Kidney tubule cell (primary cell): ENCODE data around the gene SPRY4.
"Not testable (repeated sequence)": the region's sequence is repeated elsewhere in the genome, so short reads cannot be mapped to it uniquely, and the experiment has no call there.

Experiments used
- DNase-seq: peaks from one replicate; pipeline ENCODE4 v3.0.0-alpha.2; 2018; ENCODE audit warnings: low spot score

Gene SPRY4

DNA sequence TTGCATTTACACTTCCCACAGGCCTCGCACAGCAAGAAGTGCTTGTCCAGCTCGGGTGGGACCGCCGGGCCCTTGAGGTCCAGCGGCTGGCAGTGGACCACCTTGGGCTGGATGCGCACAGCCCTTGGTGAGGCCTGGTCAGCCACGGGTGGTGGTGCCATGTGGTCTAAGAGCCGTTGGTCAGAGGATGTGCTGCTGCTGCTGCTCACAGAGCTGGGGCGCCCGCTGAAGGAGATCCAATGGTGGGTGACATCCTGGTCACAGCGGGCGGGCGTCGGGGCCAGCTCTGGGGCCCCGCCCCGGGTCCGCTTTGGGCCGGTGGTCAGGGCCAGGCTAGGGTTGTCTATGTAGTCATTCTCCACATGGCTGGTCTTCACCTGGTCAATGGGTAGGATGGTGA, 10.2 kb downstream of the SPRY4 start:
- DNase-seq: no peak

GRCh38 chr5:142314109-142314508, 10.7 kb downstream of the SPRY4 start:
- no peak for DNase-seq

DNA sequence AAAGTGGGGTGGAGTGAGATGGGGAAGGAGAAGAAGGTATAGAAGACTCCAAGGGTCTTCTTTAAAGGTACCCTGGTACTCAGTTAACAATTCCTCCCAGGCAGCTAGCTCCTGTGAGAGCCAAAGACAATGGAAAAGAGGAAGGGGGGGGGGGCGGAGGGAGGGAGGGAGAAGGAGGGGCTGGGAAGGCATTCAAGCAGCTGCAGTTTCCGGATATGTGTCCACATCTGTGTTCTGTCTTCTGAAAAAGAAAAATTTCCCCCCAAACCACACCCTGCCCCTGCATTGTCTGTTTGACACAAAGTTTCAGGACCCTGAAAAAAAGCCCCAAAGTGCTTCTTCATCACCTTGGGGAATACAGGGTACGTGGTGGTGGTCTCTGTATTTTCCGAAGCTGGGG, 11.1 kb downstream of the SPRY4 start:
- DNase-seq: no peak

- DNase-seq: no peak
These were observed 11.5 kb downstream of the SPRY4 start for GRCh38 chr5:142313275-142313674.

DNA sequence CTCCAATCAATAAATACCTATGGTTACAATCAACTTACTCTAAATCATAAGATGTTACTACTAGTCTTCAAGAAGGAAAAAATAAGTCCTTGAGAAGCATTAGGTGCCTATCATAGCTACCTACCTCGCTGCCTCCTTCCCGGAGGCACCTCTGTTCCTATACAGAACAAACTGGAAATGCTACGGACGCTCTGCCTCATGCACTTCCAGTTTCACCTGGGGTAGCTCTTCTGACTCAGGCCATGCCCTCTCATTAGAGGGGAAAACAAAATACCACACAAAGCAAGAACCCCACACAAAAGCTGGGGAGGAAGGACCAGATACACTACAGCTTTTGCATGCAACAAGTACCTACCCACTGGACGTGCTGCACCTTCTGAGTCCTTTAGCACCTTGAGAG, 12.4 kb downstream of the SPRY4 start:
- DNase-seq: no peak

DNA sequence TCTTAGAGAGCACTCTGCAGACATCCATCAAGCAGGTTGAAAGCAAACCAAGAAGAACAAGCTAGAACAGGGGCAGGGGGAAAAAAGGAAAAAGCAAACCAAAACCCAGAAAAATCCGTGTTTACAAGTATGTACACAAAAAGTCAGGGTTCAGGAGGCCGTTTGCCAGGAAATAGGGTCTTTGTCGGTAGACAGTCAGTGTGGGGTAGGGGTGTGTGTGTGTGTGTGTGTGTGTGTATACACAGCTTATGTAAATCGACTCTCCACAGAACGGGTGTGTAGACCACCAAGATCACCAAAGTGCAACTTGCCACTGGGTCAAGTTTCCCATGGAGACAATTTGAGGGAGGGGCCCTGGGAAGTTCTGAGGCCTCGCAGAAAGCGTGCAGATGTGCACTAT, 13.1 kb downstream of the SPRY4 start:
- DNase-seq: no peak

DNA sequence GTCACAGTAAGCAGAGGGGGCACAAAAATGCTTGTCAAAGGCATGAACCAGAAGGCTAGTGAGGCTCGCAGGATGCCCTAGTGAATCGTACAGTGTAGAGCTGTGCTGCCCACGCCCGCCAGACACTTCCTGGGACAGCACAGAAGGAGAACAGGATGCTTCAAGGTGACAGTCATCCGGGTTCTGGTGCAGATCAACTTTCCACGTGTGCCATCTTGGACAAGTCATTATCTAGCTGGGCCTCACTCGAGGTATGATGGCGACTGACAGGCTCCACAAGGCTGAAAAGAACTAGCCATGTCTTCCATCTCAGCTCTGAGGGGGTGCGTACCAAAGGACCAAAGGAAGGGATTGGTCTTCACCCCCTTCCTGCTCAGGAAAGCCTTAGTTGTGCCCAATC, 14.0 kb downstream of the SPRY4 start:
- DNase-seq: no peak

DNA sequence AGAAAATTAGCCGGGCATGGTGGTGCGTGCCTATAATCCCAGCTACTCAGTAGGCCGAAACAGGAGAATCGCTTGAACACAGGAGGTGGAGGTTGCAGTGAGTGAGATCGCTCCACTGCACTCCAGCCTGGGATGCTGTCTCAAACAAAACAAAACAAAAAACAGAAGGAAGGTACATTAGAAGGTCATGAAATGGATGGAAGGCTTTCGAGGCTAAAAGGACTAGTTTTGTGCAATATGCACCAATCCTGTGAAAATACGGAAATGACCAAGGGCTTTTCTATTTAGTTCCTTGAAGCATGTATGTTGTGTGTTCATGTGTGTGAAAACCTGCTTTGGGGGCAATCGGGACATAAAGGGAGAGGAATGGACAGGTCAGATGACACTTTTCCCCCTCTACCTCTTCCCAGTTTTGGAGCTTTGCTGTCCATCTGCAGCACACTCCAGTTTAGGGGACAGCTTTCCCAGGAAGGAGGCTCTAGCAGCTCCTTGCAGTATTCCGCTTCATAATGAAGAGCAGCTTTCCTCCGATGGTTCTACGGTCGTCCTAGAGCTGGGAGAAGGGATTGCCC, 15.0 kb downstream of the SPRY4 start:
- no peak for DNase-seq

DNA sequence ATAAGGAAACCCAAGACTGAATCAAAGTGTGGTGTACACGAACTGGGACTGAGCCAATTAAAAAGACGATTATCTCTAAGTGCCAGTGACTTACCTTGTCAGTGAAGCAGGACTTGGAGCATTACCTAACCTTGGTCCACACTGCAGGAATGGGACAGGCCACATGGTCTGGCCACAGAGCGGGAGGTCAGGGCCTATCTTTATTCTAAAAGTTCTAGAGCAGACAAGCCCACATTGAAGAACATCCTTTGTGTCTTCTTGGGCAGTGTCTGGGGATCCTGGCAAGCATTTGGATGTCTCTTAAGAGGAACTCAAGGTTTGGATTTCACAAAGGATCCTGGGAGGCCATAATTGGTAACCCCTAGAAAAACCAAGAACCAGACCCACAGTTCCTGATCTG, 16.5 kb downstream of the SPRY4 start:
- no peak for DNase-seq

DNA sequence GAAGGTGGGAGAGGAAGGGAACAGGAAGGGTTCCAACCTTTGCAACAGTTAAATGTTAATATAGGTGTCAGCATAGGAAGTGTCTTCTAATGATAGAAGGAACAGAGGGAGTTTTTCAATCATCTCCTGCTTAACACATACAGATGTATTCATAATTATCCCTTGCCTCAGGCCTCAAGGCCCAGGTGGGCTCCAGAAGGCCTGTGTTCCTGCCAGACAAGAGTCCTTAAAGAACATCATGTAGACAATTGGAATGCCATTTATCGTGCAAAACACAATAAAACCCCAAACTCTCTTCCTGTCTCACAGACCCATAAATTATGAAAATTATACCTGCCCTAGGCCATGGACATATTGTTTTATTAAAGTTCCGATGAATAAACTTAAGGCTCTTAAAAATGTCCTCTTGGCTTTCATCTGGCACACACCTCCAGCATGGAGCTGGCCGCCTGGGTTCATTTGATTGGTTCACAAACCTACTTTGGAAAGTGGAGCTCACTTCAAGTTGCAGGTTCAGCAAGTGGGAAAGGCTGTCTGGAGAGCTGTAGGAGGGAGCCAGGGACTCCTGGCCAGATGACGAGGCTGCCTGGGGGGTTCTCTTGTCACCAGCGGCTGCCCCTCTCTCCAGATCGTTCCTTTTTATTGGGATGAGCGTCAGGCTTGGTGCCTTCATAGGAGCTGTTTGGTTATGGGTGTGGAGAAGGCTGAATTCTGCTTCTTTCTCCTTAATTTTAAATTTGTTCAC, 17.5 kb downstream of the SPRY4 start:
- no peak for DNase-seq

- no peak for DNase-seq
These were observed 18.7 kb downstream of the SPRY4 start for GRCh38 chr5:142306077-142306502.

- no peak for DNase-seq
These were observed 19.6 kb downstream of the SPRY4 start for GRCh38 chr5:142305211-142305610.

DNA sequence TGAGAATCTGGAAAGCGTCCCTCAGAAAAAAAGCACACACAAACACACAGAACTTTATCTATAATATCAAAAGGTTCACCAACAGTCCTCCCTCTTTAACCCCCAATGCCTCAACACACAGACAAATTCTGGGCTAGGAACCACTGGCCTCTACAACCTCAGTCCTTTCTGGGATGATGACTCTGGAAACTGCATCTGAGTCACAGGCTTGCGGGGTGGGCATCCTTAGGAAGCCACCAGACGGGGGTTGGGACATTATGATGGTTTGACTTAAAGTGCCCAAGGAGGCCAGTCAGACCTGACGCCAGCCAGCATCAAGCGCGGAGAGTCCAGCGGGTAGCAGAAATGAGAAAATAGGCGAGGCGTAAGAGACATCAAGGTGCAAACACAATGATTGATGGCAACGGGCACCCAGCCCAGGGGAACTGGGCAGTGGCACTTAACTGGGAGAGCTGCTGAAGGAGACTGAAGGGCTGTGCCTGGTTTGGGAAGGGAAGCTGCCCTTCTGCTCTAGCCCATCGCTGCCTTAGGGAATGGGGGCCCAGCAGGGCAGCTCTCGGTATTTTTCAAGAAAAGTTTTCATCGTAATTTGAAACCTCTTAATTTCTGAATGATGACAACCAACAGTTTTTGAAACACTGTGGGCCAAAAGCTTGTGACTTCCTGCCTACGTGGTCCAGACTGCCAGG, 20.7 kb downstream of the SPRY4 start:
- DNase-seq: no peak

DNA sequence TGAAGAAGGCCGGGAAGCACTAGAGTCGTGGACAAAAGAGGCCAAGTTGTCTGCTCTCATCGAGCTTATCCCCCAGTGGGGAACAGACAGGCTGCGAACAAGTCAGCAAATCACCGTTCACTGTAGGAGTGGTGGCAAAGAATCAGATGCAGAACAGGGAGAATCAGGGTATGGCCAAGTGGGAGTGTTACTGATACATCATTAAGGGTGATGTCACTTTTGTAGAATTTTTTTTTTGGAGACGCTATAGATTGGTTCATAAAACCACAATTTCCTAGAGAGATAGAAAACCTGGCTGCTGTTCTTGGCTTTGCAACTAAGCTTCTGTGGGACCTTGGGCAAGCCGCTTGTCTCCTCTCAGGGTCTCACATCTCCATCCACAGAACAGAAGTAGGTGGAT, 21.3 kb downstream of the SPRY4 start:
- no peak for DNase-seq

GRCh38 chr5:142301540-142301939, 23.3 kb downstream of the SPRY4 start:
- DNase-seq: no peak

GRCh38 chr5:142300677-142301076, 24.1 kb downstream of the SPRY4 start:
- no peak for DNase-seq

DNA sequence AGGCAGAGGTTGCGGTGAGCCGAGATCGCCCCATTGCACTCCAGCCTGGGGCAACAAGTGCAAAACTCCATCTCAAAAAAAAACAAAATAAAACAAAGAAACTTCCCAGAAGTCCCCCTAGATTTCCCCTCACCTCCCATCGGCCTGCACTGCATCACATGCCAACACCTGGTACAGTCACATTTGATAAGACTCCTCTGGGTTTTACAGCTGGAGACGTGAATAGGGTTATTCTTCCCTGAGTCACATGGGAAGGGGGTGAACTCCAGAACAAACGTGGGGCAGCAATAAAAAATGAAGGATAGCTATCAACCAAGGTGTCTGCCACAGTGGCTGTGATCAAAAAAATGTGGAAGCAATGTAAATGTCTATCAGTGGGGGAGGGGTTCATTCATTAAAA, 26.0 kb downstream of the SPRY4 start:
- DNase-seq: no peak

DNA sequence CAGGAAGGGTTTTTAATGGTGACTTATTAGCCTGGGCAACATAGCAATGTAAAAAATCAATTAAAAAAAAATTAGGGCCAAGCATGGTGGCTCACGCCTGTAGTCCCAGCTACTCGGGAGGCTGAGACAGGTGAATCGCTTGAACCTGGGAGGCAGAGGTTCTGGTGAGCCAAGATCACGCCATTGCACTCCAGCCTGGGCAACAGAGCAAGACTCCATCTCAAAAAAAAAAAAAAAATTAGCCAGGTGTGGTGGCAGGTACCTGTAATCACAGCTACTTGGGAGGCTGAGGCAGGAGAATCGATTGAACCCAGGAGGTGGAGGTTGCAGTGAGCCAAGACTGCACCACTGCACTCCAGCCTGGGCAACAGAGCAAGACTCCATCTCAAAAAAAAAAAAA, 27.0 kb downstream of the SPRY4 start:
- DNase-seq: not testable (repeated sequence)

DNA sequence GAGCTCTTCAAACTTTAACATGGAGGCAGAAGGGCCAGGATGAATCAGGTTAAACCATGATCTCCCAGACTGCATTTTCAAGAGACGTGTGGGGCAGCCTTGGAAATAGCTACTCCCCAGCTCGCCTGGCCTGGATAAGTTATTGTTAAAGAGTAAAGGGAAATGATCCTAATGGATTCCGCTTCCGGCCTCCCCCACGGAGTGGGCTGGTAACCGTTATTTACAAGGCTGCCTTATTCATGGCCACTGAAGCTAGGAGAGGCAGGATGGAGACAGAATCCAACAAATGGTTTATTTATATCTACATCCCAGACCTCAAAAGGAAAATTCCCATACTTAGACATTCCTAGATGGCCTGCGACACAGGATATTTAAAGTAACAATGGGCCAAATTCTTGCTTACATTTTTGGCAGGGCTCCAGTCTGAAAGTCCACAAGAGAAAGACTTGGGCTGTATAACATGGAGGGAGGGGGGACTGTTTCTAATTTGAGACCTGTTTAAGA, 27.9 kb downstream of the SPRY4 start:
- DNase-seq: peak; percentile 83

GRCh38 chr5:142295960-142296860, 28.6 kb downstream of the SPRY4 start:
- DNase-seq: no peak

DNA sequence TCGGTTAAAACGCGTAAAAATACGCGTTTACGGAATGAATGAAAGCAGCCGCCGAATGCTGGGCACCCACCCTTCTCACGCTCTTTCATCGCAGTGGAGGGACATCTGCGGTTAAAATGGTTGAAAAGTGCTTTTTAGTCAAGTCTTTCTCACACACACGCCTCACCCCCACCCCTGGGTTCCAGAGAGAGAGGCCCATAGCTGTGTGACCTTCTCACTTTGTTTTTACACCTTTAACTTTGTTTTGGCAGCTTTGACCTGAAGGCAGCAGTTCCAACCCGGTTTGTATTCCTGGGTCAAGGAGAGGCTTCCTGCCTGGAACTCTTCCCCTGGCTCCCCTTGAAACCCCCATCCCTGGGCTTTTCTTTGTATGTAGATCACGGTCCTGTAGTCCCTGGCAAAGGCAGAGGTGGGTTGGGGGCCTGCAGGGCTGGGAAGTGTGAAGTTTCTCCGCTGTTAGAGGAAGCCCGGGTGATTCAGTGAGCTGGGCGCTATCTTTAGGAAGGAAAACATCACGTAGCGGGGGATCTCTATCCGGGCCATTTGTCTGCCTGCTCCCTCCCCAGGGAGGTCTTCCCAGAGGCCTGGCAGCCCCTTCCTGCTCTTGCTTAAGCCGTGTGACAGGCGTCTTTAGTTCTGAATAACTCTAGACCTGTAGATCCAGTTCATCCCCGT, 29.6 kb downstream of the SPRY4 start:
- DNase-seq: no peak

GRCh38 chr5:142293486-142293885, 31.3 kb downstream of the SPRY4 start:
- peak; percentile 50 for DNase-seq
